Stimulated activated CD4-positive, alpha-beta T cell treated with anti-CD3 and anti-CD28 coated beads, Interleukin-2, amount 100 ng/mL, for 48 hours (primary cell): ENCODE measurements around the gene MRPL48.
"Not testable (repeated sequence)": the region's sequence is repeated elsewhere in the genome, so short reads cannot be mapped to it uniquely, and the experiment has no call there.

ENCODE experiments used
- DNase-seq, 2 donors: peaks; one replicate each; pipeline ENCODE4 v3.0.0-alpha.2; 2020

MRPL48 gene

GRCh38 chr11:73852049-73852448 lies 64.4 kb downstream of the MRPL48 start:
- no peak for DNase-seq

GRCh38 chr11:73854680-73855079 lies 67.0 kb downstream of the MRPL48 start:
- DNase-seq: no peak

- DNase-seq: no peak
These were observed 68.4 kb downstream of the MRPL48 start for GRCh38 chr11:73856031-73856567.

GRCh38 chr11:73859671-73860070 lies 72.0 kb downstream of the MRPL48 start:
- DNase-seq: no peak

- no peak for DNase-seq
These were observed 72.5 kb downstream of the MRPL48 start for GRCh38 chr11:73860202-73860601.

- DNase-seq: no peak
These were observed 75.3 kb downstream of the MRPL48 start for GRCh38 chr11:73862986-73863385.

GRCh38 chr11:73866095-73866579 lies 78.5 kb downstream of the MRPL48 start:
- DNase-seq: no peak

- no peak for DNase-seq
These were observed 78.9 kb downstream of the MRPL48 start for GRCh38 chr11:73866586-73866996.

GRCh38 chr11:73869332-73869949 lies 81.8 kb downstream of the MRPL48 start:
- DNase-seq: no peak

GRCh38 chr11:73870261-73870660 lies 82.6 kb downstream of the MRPL48 start:
- DNase-seq: no peak

GRCh38 chr11:73872749-73873357 lies 85.2 kb downstream of the MRPL48 start:
- no peak for DNase-seq

- no peak for DNase-seq
These were observed 87.7 kb downstream of the MRPL48 start for GRCh38 chr11:73875380-73875779.

- peak in 1 of 2 donors; percentile 3 for DNase-seq
These were observed 88.2 kb downstream of the MRPL48 start for GRCh38 chr11:73875840-73876239.

- peak; percentile 88 to 91 for DNase-seq
These were observed 89.0 kb downstream of the MRPL48 start, which contains the start of the genes COA4 and PAAF1 for GRCh38 chr11:73876424-73877310. COA4 (minus strand) TSS chr11:73876846; CDS start chr11:73873378, 3,468 bp downstream. PAAF1 (plus strand) TSS chr11:73876999; CDS start chr11:73877022, 23 bp downstream.

- DNase-seq: no peak
These were observed 91.1 kb downstream of the MRPL48 start for GRCh38 chr11:73878771-73879170.

GRCh38 chr11:73880449-73880848 lies 92.8 kb downstream of the MRPL48 start:
- not testable (repeated sequence) for DNase-seq

- DNase-seq: no peak
These were observed 96.2 kb downstream of the MRPL48 start for GRCh38 chr11:73883856-73884255.

GRCh38 chr11:73888244-73888643 lies 100.6 kb downstream of the MRPL48 start:
- DNase-seq: no peak

- DNase-seq: no peak
These were observed 101.3 kb downstream of the MRPL48 start for GRCh38 chr11:73889019-73889418.

- no peak for DNase-seq
These were observed 101.9 kb downstream of the MRPL48 start for GRCh38 chr11:73889536-73889935.

- DNase-seq: no peak
These were observed 105.4 kb downstream of the MRPL48 start for GRCh38 chr11:73893041-73893440.

- DNase-seq: no peak
These were observed 107.2 kb downstream of the MRPL48 start for GRCh38 chr11:73894725-73895335.

- DNase-seq: no peak
These were observed 114.6 kb downstream of the MRPL48 start for GRCh38 chr11:73902303-73902702.
